A549 (cell line): ENCODE measurements around the gene GALNTL6. TPM values are rescaled to one million over a fixed set of nuclear protein-coding genes. Genes with fewer than 3 reads are reported as not detected.

Experiments
- ATAC-seq, 2 experiments: fragments of 200-7000 bp in 1 of 2; fragments of >200 bp in 1 of 2; cut with Nextera tagmentation in 1 of 2; cut with Tn5 transposase in 1 of 2; 3 replicates each; pipeline versions ENCODE4 v1.8.0 to v1.9.1; 2018 to 2020; ENCODE audit warnings: mild to moderate bottlenecking in 1 of 2, moderate library complexity in 1 of 2
- CTCF ChIA-PET: fragments of 300-600 bp; sonication (Branson Sonifier 250); formaldehyde crosslinking; extraction: SDS; loops from one replicate; lab custom pipeline; 2021; ENCODE audit warnings: antibody characterized with exemption, inconsistent platforms; lab: Yijun Ruan, JAX
- POLR2A ChIA-PET: fragments of 350-600 bp; formaldehyde crosslinking; extraction: SDS; loops from one replicate; lab custom pipeline; 2021; ENCODE audit warnings: antibody characterized with exemption, inconsistent platforms; lab: Yijun Ruan, JAX
- DNase-seq, 2 experiments: peaks; one replicate each; pipeline versions ENCODE4 v3.0.0 to v3.0.0-alpha.2; 2011 to 2016; ENCODE audit warnings: low read depth in 1 of 2, low spot score in 1 of 2
- FAIRE-seq: peaks from 2 replicates; lab custom pipeline; 2011; peaks lifted over from hg19 to GRCh38; lab: Jason Lieb, UNC
- H3K27ac ChIP-seq, 2 experiments: fragments of >200 bp; sonication (Bioruptor Twin); formaldehyde crosslinking; 3 replicates each; pipeline ENCODE4 v1.5.1; 2016 to 2017
- H3K4me1 ChIP-seq: fragments of >200 bp; sonication (Bioruptor Twin); formaldehyde crosslinking; 3 replicates; pipeline ENCODE4 v1.6.1; 2016
- H3K4me2 ChIP-seq: fragments of >200 bp; sonication (Bioruptor Twin); formaldehyde crosslinking; 3 replicates; pipeline ENCODE4 v1.6.1; 2016
- H3K4me3 ChIP-seq: fragments of >200 bp; sonication (Bioruptor Twin); formaldehyde crosslinking; 3 replicates; pipeline ENCODE4 v1.5.1; 2016
- H3K9me3 ChIP-seq: fragments of >200 bp; sonication (Bioruptor Twin); formaldehyde crosslinking; 3 replicates; pipeline ENCODE4 v1.6.1; 2016
- CBX8 ChIP-seq: fragments of 200-600 bp; sonication (generic); IDR thresholded peaks from 2 replicates; pipeline ENCODE4 v1.6.1; 2016
- CHD4 ChIP-seq: fragments of 200-600 bp; sonication (generic); IDR thresholded peaks from 2 replicates; pipeline ENCODE4 v1.6.1; 2016; ENCODE audit warnings: antibody characterized with exemption, mild to moderate bottlenecking, borderline replicate concordance
- EHF ChIP-seq: fragments of 250-450 bp; sonication (Bioruptor Pico); IDR thresholded peaks from 2 replicates; pipeline ENCODE4 v1.5.0; 2020; ENCODE audit warnings: mild to moderate bottlenecking
- FOSL2 ChIP-seq, 2 experiments: fragments of 450-650 bp in 1 of 2; fragments of >200 bp in 1 of 2; sonication (Bioruptor Twin) in 1 of 2; formaldehyde crosslinking; IDR thresholded peaks; 2 replicates each; pipeline versions ENCODE4 v1.5.0 to v1.6.1; 2016 to 2020; ENCODE audit warnings: mild to moderate bottlenecking in 1 of 2, moderate library complexity in 1 of 2
- HES2 ChIP-seq: fragments of >200 bp; sonication (Bioruptor Twin); formaldehyde crosslinking; IDR thresholded peaks from 2 replicates; pipeline ENCODE4 v1.6.1; 2016
- HOXA7 ChIP-seq: fragments of 250-450 bp; sonication (Bioruptor Pico); IDR thresholded peaks from 2 replicates; pipeline ENCODE4 v1.5.0; 2020; ENCODE audit warnings: mild to moderate bottlenecking, moderate library complexity
- HOXB13 ChIP-seq: fragments of 250-450 bp; sonication (Bioruptor Pico); IDR thresholded peaks from 2 replicates; pipeline ENCODE4 v1.5.0; 2020; ENCODE audit warnings: low read depth, mild to moderate bottlenecking, moderate library complexity
- MAFK ChIP-seq: fragments of 450-650 bp; IDR thresholded peaks from 2 replicates; pipeline ENCODE4 v1.6.1; 2014; ENCODE audit not compliant: partially characterized antibody
- MAX ChIP-seq: IDR thresholded peaks from 2 replicates; pipeline ENCODE4 v1.6.1; 2012
- MYC ChIP-seq: IDR thresholded peaks from 2 replicates; pipeline ENCODE4 v1.6.1; 2012; ENCODE audit warnings: mild to moderate bottlenecking, inconsistent platforms, low read length, improper control_type of control experiment, borderline replicate concordance
- NPAS2 ChIP-seq: fragments of 250-450 bp; sonication (Bioruptor Pico); IDR thresholded peaks from 2 replicates; pipeline ENCODE4 v1.8.0; 2022; ENCODE audit warnings: mild to moderate bottlenecking, moderate library complexity, borderline replicate concordance
- POLR2AphosphoS2 ChIP-seq: conservative IDR thresholded peaks from 2 replicates; pipeline ENCODE4 v1.6.1; 2012; ENCODE audit warnings: low read length, improper control_type of control experiment, inconsistent platforms
- RAD21 ChIP-seq, 2 experiments: fragments of >200 bp in 1 of 2; sonication (Bioruptor Twin) in 1 of 2; formaldehyde crosslinking in 1 of 2; IDR thresholded peaks in 1 of 2; conservative IDR thresholded peaks in 1 of 2; 2 replicates in 1 of 2; 3 replicates in 1 of 2; pipeline ENCODE4 v1.6.1; 2012 to 2018; ENCODE audit warnings: inconsistent platforms in 1 of 2
- RARB ChIP-seq: fragments of 250-450 bp; sonication (Bioruptor Pico); IDR thresholded peaks from 2 replicates; pipeline ENCODE4 v1.8.0; 2021; ENCODE audit warnings: mild to moderate bottlenecking, moderate library complexity
- RFX5 ChIP-seq: fragments of 450-650 bp; IDR thresholded peaks from 2 replicates; pipeline ENCODE4 v1.7.1; 2014; ENCODE audit warnings: antibody characterized with exemption, mild to moderate bottlenecking, moderate library complexity
- TFCP2L1 ChIP-seq: fragments of 250-450 bp; sonication (Bioruptor Pico); IDR thresholded peaks from 2 replicates; pipeline ENCODE4 v1.5.0; 2021; ENCODE audit warnings: mild to moderate bottlenecking
- ZNF302 ChIP-seq: fragments of 250-450 bp; sonication (Bioruptor Pico); IDR thresholded peaks from 2 replicates; pipeline ENCODE4 v1.9.0; 2021; ENCODE audit warnings: inconsistent platforms, mild to moderate bottlenecking, moderate library complexity
- ZSCAN20 ChIP-seq: fragments of 250-450 bp; sonication (Bioruptor Pico); IDR thresholded peaks from 2 replicates; pipeline ENCODE4 v1.8.0; 2022; ENCODE audit warnings: mild to moderate bottlenecking, moderate library complexity
- WGBS: methylation state at CpG from one replicate; pipeline ENCODE4 v1.1.6; 2017; ENCODE audit errors: missing lambda C conversion rate; 5-methylcytosine and 5-hydroxymethylcytosine counted together
- polyA plus RNA-seq, 4 experiments: library from polyadenylated mRNA; depleted of rRNA in 3 of 4; stranded (reverse); fragments of >200 nt; fragmentation: RNase III in 1 of 4; extraction: RNeasy Plus Mini Kit Qiagen cat#74134 plus additional on column Dnase treatment in 1 of 4; gene quantifications; 2 replicates in 3 of 4; 3 replicates in 1 of 4; pipeline ENCODE4 v1.2.3, GENCODE V29; 2011 to 2017

GALNTL6 gene
- polyA plus RNA-seq, 2 of the 4 experiments (the other 2 are of a cell fraction): 0.06 to 0.49 TPM

GRCh38 chr4:171954650-171955049 is 141.4 kb downstream of the GALNTL6 start:
- POLR2A ChIA-PET: no interaction called here
- TF ChIP-seq CHD4 (no peak), MAFK (no peak), NPAS2 (no peak), HOXA7 (CRISPR knock-in tag) (no peak), HOXB13 (CRISPR knock-in tag) (no peak), CBX8 (no peak), MYC (no peak), MAX (no peak), POLR2AphosphoS2 (no peak), RAD21 (conservative IDR thresholded peaks at IDR 0.05 in 1 of 2, IDR thresholded peaks at IDR 0.05 in 1 of 2) (no peak), RFX5 (no peak)
- TF ChIP-seq, all 56 proteins: peak for 0
- 20% methylated on average over 1 of the region's 1 CpG for WGBS
- H3K4me3 ChIP-seq: no peak overlapping the region
- peak in 1 of 2 experiments; percentile 14 for DNase-seq
- no peak overlapping the region for H3K27ac ChIP-seq
- CTCF ChIA-PET: no interaction called here
- no peaks in the 10 kb centered on the region for H3K4me1 ChIP-seq
- ATAC-seq: no peak; a peak in 2 of 6 replicates
- H3K9me3 ChIP-seq: no peaks in the 10 kb centered on the region
- H3K4me2 ChIP-seq: no peak overlapping the region
- FAIRE-seq: no peak

GRCh38 chr4:171956678-171957077 is 143.5 kb downstream of the GALNTL6 start:
- Histone ChIP-seq H3K27ac (no peak overlapping the region), H3K4me2 (peak overlapping the region; percentile 38; the same call in 1 of the 3 replicates), H3K4me3 (no peak overlapping the region), H3K9me3 (no peaks in the 10 kb centered on the region)
- WGBS: 47% methylated on average over 4 of the region's 4 CpGs
- POLR2A ChIA-PET: no interaction called here
- TF ChIP-seq ZSCAN20: no peak
- TF ChIP-seq FOSL2 (IDR thresholded peaks at IDR 0.05): no peak
- TF ChIP-seq FOSL2 (CRISPR knock-in tag; IDR thresholded peaks at IDR 0.05): peak; percentile 52
- TF ChIP-seq TFCP2L1 (CRISPR knock-in tag): no peak
- TF ChIP-seq, all 56 proteins: peak for 1
- CTCF ChIA-PET: no interaction called here
- ATAC-seq: peak in 1 of 2 experiments; percentile 33; a peak in 1 of 6 replicates
- peak in 1 of 2 experiments; percentile 1 for DNase-seq
- no peaks in the 10 kb centered on the region for H3K4me1 ChIP-seq
- no peak for FAIRE-seq

GRCh38 chr4:171962110-171962509 is 148.9 kb downstream of the GALNTL6 start:
- H3K27ac ChIP-seq: no peak overlapping the region
- H3K4me3 ChIP-seq: no peak overlapping the region
- H3K4me2 ChIP-seq: no peak overlapping the region
- POLR2A ChIA-PET: interaction anchor here (0.6 kb wide), 1 partner anchor 43 kb away, joined by 3 read pairs; no protein-coding TSS in a partner anchor
- no peak for ATAC-seq
- no peak for TF ChIP-seq ZNF302
- no peak for TF ChIP-seq RARB (CRISPR knock-in tag)
- TF ChIP-seq EHF (CRISPR knock-in tag): no peak
- TF ChIP-seq HES2: no peak
- TF ChIP-seq, all 56 proteins: peak for 0
- CTCF ChIA-PET: interaction anchor here (0.6 kb wide), 1 partner anchor 107 kb away, joined by 3 read pairs; no protein-coding TSS in a partner anchor
- WGBS: 44% methylated on average over 5 of the region's 5 CpGs
- DNase-seq: no peak
- FAIRE-seq: no peak
- Histone ChIP-seq H3K9me3 (no peaks in the 10 kb centered on the region), H3K4me1 (no peaks in the 10 kb centered on the region)

- Histone ChIP-seq H3K27ac (no peak overlapping the region), H3K4me3 (no peak overlapping the region), H3K4me1 (no peaks in the 10 kb centered on the region), H3K9me3 (no peaks in the 10 kb centered on the region), H3K4me2 (no peak overlapping the region)
- DNase-seq (no peak), ATAC-seq (no peak), FAIRE-seq (no peak)
- POLR2A ChIA-PET: no interaction called here
- 45% methylated on average over 2 of the region's 2 CpGs for WGBS
- TF ChIP-seq MAX: no peak
- CTCF ChIA-PET: no interaction called here
Measured at GRCh38 chr4:171966356-171966755, 153.2 kb downstream of the GALNTL6 start.
